ENCODE measurements around the gene NUP214. TPM values are rescaled to one million over a fixed set of nuclear protein-coding genes. Genes with fewer than 3 reads are reported as not detected.
"Not testable (repeated sequence)": the region's sequence is repeated elsewhere in the genome, so short reads cannot be mapped to it uniquely, and the experiment has no call there.

The NUP214 gene
- total RNA-seq, 1 donor from 2014 or later = 70.2 TPM

DNA sequence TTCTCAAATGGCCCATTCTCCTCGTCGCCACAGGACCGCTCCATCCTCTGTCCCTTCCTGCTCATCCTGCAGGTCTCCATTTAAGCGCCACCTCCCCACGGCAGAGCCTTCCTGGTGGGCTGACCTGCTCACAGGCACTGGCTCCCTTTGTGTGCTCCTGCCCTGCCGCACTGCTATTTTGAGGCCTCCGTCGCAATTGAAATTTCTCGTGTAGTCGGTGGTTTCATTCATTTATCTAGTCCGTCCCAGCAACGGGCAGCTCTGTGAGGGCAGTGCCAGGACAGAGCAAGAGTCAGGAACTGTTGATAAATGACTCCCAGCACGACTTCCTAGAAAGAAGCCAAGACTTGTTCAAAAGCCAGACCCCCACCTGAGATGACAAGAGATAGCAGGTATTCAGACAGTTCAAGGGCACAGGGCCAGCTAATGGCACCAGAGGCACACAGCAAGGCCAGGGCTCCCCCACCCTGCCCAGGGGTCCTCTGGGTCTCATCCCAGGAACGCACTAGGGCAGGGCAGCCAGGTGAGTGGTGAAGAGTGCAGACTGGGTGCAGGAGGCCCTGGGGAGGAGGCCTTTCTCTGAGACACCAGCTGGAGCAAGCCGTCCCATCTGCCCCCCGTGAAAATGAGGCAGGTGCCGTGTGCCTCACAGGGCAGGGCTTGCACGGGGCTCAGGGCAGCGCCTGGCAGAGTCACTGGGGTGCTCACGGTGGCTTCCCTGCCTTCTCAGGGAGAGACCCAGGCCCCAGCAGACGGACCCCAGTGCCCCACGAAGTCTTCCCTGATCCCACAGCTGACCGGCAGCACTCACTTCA lies 114.0 kb downstream of the NUP214 start:
- intact Hi-C loops (cut with DNase I) = no loop called here
- no peak for DNase-seq (ENCODE audit: extremely low spot score in 2 of 2)
- Histone ChIP-seq H3K27ac (no peak overlapping the region), H3K36me3 (peaks cover 0 to 7% of the 10 kb centered on the region in 2 donors), H3K4me3 (no peak overlapping the region), H3K27me3 (no peaks in the 10 kb centered on the region), H3K4me1 (peaks cover 13% of the 10 kb centered on the region), H3K9me3 (no peaks in the 10 kb centered on the region)
- TF ChIP-seq, protein P1, sequence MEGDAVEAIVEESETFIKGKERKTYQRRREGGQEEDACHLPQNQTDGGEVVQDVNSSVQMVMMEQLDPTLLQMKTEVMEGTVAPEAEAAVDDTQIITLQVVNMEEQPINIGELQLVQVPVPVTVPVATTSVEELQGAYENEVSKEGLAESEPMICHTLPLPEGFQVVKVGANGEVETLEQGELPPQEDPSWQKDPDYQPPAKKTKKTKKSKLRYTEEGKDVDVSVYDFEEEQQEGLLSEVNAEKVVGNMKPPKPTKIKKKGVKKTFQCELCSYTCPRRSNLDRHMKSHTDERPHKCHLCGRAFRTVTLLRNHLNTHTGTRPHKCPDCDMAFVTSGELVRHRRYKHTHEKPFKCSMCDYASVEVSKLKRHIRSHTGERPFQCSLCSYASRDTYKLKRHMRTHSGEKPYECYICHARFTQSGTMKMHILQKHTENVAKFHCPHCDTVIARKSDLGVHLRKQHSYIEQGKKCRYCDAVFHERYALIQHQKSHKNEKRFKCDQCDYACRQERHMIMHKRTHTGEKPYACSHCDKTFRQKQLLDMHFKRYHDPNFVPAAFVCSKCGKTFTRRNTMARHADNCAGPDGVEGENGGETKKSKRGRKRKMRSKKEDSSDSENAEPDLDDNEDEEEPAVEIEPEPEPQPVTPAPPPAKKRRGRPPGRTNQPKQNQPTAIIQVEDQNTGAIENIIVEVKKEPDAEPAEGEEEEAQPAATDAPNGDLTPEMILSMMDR (IDR thresholded peaks at IDR 0.05) = no peak
- no peak for TF ChIP-seq POLR2AphosphoS5 (IDR thresholded peaks at IDR 0.05; ENCODE audit: insufficient read depth in 1 of 2, low read depth in 1 of 2)

DNA sequence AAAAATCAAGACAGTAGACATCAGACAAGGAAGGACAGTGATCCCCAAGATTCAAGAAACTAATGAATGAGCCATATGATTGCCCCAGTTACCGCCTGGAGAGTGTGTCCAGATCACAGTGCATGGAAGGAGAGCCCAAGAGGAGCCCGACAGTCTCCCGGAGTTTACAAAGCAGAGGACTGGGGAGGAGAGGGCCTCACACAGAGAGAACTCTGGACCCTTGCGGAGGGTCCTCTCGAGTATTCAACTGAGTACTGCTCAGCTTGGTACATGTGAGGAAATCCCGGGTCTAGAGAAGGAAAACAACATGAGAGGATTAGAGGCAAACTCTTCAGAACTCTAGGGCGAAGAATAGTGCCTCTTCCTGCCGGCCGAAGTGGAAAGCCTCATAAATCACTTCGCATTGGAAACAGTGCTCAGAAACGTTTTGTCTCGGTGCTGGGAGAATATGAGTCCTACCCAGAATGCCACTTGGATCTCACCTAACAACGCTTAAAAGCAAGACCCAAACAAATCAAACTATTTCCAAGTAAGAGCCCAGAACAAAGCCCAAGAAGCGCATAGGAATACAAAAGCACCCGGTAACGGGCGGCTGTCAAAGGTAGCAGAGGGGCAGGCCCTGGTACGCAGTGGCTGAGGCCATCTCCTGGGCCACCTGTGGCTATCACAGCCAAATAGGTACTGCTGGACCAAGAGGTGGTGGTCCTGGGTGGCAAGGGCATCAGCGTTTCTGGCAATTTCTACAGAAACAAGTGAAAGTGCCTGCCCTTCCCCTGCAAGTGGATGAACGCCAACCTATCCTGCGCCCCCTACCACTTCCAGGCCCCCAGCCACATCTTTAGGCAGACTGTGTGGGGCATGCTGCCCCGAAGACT lies 114.9 kb downstream of the NUP214 start:
- H3K4me3 ChIP-seq = no peak overlapping the region
- H3K27ac ChIP-seq = no peak overlapping the region
- TF ChIP-seq, protein P1 (IDR thresholded peaks at IDR 0.05) = no peak
- no peak for TF ChIP-seq POLR2A (IDR thresholded peaks at IDR 0.05)
- no peak for DNase-seq (ENCODE audit: extremely low spot score in 2 of 2)
- H3K36me3 ChIP-seq = no peaks in the 10 kb centered on the region
- H3K27me3 ChIP-seq = no peaks in the 10 kb centered on the region
- H3K9me3 ChIP-seq = no peaks in the 10 kb centered on the region
- intact Hi-C loops (cut with DNase I) = no loop called here
- peaks cover 13% of the 10 kb centered on the region for H3K4me1 ChIP-seq

DNA sequence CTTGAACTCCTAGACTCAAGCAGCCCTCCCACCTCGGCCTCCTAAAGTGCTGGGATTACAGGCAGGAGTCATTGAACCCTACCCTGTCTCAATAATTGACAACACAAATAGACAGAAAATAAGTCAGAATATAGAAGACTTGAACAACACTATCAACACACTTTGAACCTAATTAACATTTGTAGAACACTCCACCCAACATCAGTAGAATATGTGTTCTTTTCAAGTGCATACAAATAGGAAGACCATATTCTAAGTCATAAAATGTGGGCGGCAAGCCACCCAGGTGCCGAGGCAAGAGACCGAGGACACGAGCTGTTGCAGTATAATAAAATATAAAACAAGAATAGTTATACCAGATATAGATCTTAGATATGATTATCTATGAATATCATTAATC lies 118.9 kb downstream of the NUP214 start:
- H3K36me3 ChIP-seq; H3K9me3 ChIP-seq; H3K4me3 ChIP-seq; DNase-seq (ENCODE audit: extremely low spot score in 2 of 2); H3K27ac ChIP-seq; H3K27me3 ChIP-seq; intact Hi-C loops (cut with DNase I); H3K4me1 ChIP-seq: not testable (repeated sequence)

DNA sequence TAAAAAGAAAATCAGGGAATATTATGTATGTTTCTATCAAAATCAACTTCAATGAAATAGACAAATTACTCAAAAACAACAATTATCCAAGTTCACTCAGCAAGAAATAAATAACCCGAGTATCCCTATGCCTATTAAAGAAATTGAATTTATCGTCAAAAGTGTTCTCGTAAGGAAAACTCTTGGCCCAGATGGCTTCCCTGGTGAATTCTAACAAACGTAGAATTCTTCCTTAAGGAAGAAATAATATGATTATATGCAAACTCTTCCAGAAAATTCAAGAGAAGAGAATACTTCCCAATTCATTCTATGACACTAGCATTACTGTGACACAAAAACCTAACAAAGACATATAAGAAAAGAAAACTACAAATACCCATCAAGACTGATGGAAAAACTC lies 121.2 kb downstream of the NUP214 start:
- intact Hi-C loops (cut with DNase I) = no loop called here
- no peaks in the 10 kb centered on the region for H3K4me1 ChIP-seq
- H3K27ac ChIP-seq = no peak overlapping the region
- DNase-seq (ENCODE audit: extremely low spot score in 2 of 2) = no peak
- H3K27me3 ChIP-seq = no peaks in the 10 kb centered on the region
- no peaks in the 10 kb centered on the region for H3K36me3 ChIP-seq
- no peak overlapping the region for H3K4me3 ChIP-seq
- TF ChIP-seq POLR2AphosphoS5 (IDR thresholded peaks at IDR 0.05; ENCODE audit: insufficient read depth in 1 of 2, low read depth in 1 of 2) = no peak
- TF ChIP-seq, protein P1 (IDR thresholded peaks at IDR 0.05) = no peak
- no peak for TF ChIP-seq POLR2A (IDR thresholded peaks at IDR 0.05)
- H3K9me3 ChIP-seq = no peaks in the 10 kb centered on the region

DNA sequence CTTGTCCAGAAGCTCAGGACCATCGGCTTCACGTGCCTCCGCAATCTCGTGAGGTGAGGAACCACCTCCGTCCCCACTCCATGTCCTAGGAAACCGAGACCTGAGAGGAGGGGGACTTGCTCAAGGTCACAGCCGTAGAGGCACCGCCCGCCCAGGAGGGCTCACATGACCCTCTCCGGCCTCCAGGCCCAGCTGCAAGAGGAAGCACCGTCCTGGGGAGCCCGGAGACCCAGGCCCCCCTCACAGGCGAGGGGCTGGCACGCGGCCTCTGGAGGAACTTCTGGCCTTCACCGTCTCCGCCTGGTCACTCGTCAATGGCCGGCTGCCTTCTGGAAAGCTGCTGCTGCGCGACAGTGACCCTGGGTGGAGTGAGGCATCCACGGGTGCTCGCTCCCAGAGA lies 126.7 kb downstream of the NUP214 start:
- Histone ChIP-seq H3K27ac (no peak overlapping the region), H3K4me1 (peaks cover 11% of the 10 kb centered on the region), H3K36me3 (no peaks in the 10 kb centered on the region), H3K27me3 (no peaks in the 10 kb centered on the region), H3K9me3 (no peaks in the 10 kb centered on the region), H3K4me3 (no peak overlapping the region)
- no peak for TF ChIP-seq POLR2A (IDR thresholded peaks at IDR 0.05)
- TF ChIP-seq, protein P1 (IDR thresholded peaks at IDR 0.05) = no peak
- TF ChIP-seq POLR2AphosphoS5 (IDR thresholded peaks at IDR 0.05; ENCODE audit: insufficient read depth in 1 of 2, low read depth in 1 of 2) = no peak
- no peak for DNase-seq (ENCODE audit: extremely low spot score in 2 of 2)
- intact Hi-C loops (cut with DNase I) = no loop called here

Data from vagina (tissue), 2 donors.